Memory B cell (primary cell): Measurements from ENCODE around the gene ZSWIM7.
A peak's percentile ranks its signal among the peaks of the same experiment; 100 is the strongest.
"Not testable (repeated sequence)": the region's sequence is repeated elsewhere in the genome, so short reads cannot be mapped to it uniquely, and the experiment has no call there.

ENCODE experiments used
- ATAC-seq: fragments of 150-1000 bp; cut with Tn5 transposase; 2 replicates; pipeline ENCODE4 v1.10.0; 2021; ENCODE audit warnings: low read depth, mild to moderate bottlenecking, moderate library complexity
- DNase-seq, 2 donors: peaks; one replicate each; pipeline ENCODE4 v3.0.0; 2022; ENCODE audit warnings: low spot score in 2 of 2
- H3K27ac Mint-ChIP-seq: one replicate; pipeline ENCODE4 v1.8.0; 2022; ENCODE audit warnings: mild to moderate bottlenecking, moderate library complexity, mixed read lengths
- H3K27me3 Mint-ChIP-seq: one replicate; pipeline ENCODE4 v1.8.0; 2022; ENCODE audit warnings: mixed read lengths
- H3K36me3 Mint-ChIP-seq: one replicate; pipeline ENCODE4 v1.8.0; 2022; ENCODE audit warnings: mild to moderate bottlenecking, mixed read lengths
- H3K4me1 Mint-ChIP-seq: one replicate; pipeline ENCODE4 v1.8.0; 2022; ENCODE audit warnings: mixed read lengths
- H3K4me3 Mint-ChIP-seq: one replicate; pipeline ENCODE4 v1.8.0; 2022; ENCODE audit warnings: mild to moderate bottlenecking, moderate library complexity, mixed read lengths
- H3K9me3 Mint-ChIP-seq: one replicate; pipeline ENCODE4 v1.8.0; 2022; ENCODE audit warnings: mixed read lengths

The ZSWIM7 gene

DNA sequence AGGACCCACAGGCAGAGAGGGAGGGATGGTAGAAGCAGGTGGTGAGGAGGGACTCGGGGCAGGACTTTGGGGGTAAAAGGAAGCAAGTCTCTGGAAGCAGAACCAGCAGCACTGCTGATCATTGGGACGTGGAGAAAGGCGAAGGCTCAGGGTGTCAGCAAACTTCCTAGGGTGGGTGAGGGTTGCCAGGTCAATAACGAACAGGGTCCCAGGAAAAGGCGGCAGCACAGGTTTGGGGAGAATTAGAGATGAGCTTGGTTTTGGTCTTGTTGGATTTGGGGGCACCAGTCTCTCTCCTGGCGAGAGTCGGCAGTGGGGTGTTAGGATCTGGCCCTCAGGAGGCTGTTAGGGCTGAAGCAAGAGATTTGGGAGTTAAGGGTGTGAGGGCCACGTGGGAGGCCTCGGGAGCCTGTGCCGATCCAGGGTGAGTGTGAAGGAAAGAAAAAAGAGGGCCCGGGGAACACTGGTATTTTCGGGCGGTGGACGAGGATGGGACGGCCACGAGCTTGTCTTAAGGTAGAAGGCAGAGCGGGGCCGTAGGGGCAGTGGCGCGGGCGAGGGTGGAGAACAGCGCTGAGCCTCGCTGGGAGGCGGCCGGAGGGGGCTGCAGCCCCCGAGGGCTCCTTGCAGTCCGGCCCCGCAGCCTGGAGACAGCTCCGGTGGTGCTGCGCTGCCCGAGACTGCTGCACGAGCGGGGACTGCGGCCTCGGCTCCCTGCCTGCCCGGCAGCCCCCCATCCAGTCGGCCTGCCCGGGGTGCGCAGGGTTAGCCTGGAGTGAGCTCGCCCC, 55.3 kb downstream of the ZSWIM7 start:
- no peaks in the 10 kb centered on the region for H3K36me3 Mint-ChIP-seq
- ATAC-seq: peak; percentile 39
- H3K4me3 Mint-ChIP-seq: peak overlapping the region; percentile 84
- H3K27ac Mint-ChIP-seq: no peak overlapping the region
- peaks cover 23% of the 10 kb centered on the region for H3K27me3 Mint-ChIP-seq
- H3K9me3 Mint-ChIP-seq: no peaks in the 10 kb centered on the region
- DNase-seq: no peak
- peaks cover 9% of the 10 kb centered on the region for H3K4me1 Mint-ChIP-seq

- DNase-seq (no peak), ATAC-seq (no peak)
- H3K4me1 Mint-ChIP-seq: peaks cover 9% of the 10 kb centered on the region
- H3K27me3 Mint-ChIP-seq: peaks cover 24% of the 10 kb centered on the region
- peaks cover 1% of the 10 kb centered on the region for H3K9me3 Mint-ChIP-seq
- no peaks in the 10 kb centered on the region for H3K36me3 Mint-ChIP-seq
- H3K4me3 Mint-ChIP-seq: no peak overlapping the region
- no peak overlapping the region for H3K27ac Mint-ChIP-seq
These were observed 57.2 kb downstream of the ZSWIM7 start for GRCh38 chr17:15942207-15942833.

DNA sequence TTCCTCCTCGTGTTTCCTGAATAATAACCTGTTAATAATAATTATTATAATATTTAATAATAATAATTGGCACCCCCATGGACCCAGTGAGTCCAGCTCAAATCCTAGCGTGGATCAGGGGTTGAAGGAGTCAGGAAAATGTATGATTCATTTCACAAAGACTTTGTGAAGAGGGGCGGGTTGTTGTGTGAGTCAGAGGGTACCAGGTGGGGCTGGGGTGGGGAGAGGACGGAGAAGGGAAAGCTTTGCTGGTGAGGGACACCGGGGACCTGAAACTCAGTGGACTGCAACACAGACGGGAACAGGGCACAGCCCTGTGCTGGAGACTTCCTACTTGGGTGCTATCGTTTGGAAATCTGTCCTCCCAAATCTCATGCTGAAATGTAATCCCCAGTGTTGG, 57.7 kb downstream of the ZSWIM7 start:
- peaks cover 24% of the 10 kb centered on the region for H3K27me3 Mint-ChIP-seq
- no peak overlapping the region for H3K4me3 Mint-ChIP-seq
- no peaks in the 10 kb centered on the region for H3K36me3 Mint-ChIP-seq
- H3K9me3 Mint-ChIP-seq: peaks cover 1% of the 10 kb centered on the region
- DNase-seq (no peak), ATAC-seq (no peak)
- peaks cover 9% of the 10 kb centered on the region for H3K4me1 Mint-ChIP-seq
- no peak overlapping the region for H3K27ac Mint-ChIP-seq

DNA sequence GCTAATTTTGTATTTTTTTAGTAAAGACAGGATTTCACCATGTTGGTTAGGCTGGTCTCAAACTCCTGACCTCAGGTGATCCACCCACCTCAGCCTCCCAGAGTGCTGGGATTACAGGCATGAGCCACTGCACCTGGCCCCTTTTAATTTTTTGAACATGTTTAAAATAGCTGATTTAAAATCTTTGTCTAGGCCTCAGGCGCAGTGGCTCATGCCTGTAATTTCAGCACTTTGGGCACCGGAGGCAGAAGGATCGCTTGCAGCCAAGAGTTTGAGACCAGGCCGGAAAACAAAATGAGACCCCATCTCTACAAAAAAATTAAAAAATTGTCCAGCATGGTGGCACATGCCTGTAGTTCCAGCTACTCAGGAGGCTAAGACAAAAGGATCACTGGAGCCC, 63.0 kb downstream of the ZSWIM7 start:
- H3K27ac Mint-ChIP-seq, H3K4me3 Mint-ChIP-seq, H3K4me1 Mint-ChIP-seq, H3K36me3 Mint-ChIP-seq, ATAC-seq, H3K9me3 Mint-ChIP-seq, H3K27me3 Mint-ChIP-seq, DNase-seq: not testable (repeated sequence)

GRCh38 chr17:15935891-15936290, 63.6 kb downstream of the ZSWIM7 start:
- Mint-ChIP-seq H3K27me3 (peaks cover 4% of the 10 kb centered on the region), H3K9me3 (peaks cover 1% of the 10 kb centered on the region)

GRCh38 chr17:15934866-15935265, 64.6 kb downstream of the ZSWIM7 start:
- DNase-seq (no peak), ATAC-seq (no peak)
- H3K9me3 Mint-ChIP-seq: peaks cover 1% of the 10 kb centered on the region
- H3K4me1 Mint-ChIP-seq: no peaks in the 10 kb centered on the region
- no peak overlapping the region for H3K4me3 Mint-ChIP-seq
- no peak overlapping the region for H3K27ac Mint-ChIP-seq
- H3K27me3 Mint-ChIP-seq: peaks cover 2% of the 10 kb centered on the region
- H3K36me3 Mint-ChIP-seq: no peaks in the 10 kb centered on the region

More at GRCh38 chr17:15935891-15936290, 63.6 kb downstream of the ZSWIM7 start:
- DNase-seq: no peak
- Mint-ChIP-seq H3K4me1 (no peaks in the 10 kb centered on the region), H3K27ac (no peak overlapping the region), H3K4me3 (no peak overlapping the region), H3K36me3 (no peaks in the 10 kb centered on the region)
- no peak for ATAC-seq

- ATAC-seq (no peak), DNase-seq (no peak)
- H3K9me3 Mint-ChIP-seq: no peaks in the 10 kb centered on the region
- peaks cover 10% of the 10 kb centered on the region for H3K4me1 Mint-ChIP-seq
- peaks cover 15% of the 10 kb centered on the region for H3K27me3 Mint-ChIP-seq
- H3K36me3 Mint-ChIP-seq: no peaks in the 10 kb centered on the region
- H3K27ac Mint-ChIP-seq: no peak overlapping the region
- no peak overlapping the region for H3K4me3 Mint-ChIP-seq
These were observed 68.1 kb downstream of the ZSWIM7 start for GRCh38 chr17:15931394-15931793.

GRCh38 chr17:15930426-15930825, 69.1 kb downstream of the ZSWIM7 start:
- no peak overlapping the region for H3K27ac Mint-ChIP-seq

GRCh38 chr17:15929941-15930340, 69.6 kb downstream of the ZSWIM7 start:
- DNase-seq (no peak), ATAC-seq (no peak)
- Mint-ChIP-seq H3K4me3 (no peak overlapping the region), H3K4me1 (peaks cover 10% of the 10 kb centered on the region), H3K27ac (no peak overlapping the region), H3K9me3 (no peaks in the 10 kb centered on the region), H3K27me3 (peaks cover 19% of the 10 kb centered on the region), H3K36me3 (peaks cover 2% of the 10 kb centered on the region)

More at GRCh38 chr17:15930426-15930825, 69.1 kb downstream of the ZSWIM7 start:
- H3K9me3 Mint-ChIP-seq: no peaks in the 10 kb centered on the region
- peaks cover 10% of the 10 kb centered on the region for H3K4me1 Mint-ChIP-seq
- DNase-seq (no peak), ATAC-seq (no peak)
- H3K36me3 Mint-ChIP-seq: peaks cover 2% of the 10 kb centered on the region
- peaks cover 19% of the 10 kb centered on the region for H3K27me3 Mint-ChIP-seq
- no peak overlapping the region for H3K4me3 Mint-ChIP-seq

DNA sequence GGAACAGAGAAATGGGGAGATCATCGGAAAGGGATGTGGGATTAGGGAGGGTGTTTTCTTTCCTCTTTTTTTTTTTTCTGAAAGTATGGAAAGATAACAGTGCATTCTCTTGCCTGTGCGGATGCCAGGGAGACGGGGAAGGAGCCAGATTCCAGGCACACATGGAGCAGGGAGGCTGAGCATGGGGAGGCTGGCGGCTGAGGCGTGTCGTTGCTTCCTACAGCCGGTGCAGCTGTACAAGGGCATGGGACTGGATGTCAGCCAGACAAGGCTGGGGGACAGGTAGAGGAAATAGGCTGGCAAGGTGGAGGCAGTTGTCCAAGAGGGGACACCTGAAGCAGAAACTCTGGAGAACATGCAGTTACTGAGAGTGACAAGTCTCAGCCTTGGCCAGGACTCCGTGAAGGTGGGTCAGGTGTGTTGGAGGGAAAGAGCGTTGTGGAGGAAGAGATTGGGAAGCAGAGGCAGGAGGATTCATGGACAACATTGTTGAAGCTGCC, 71.2 kb downstream of the ZSWIM7 start:
- Mint-ChIP-seq H3K27me3 (peaks cover 19% of the 10 kb centered on the region), H3K4me1 (peaks cover 10% of the 10 kb centered on the region), H3K9me3 (no peaks in the 10 kb centered on the region), H3K4me3 (no peak overlapping the region), H3K36me3 (peaks cover 2% of the 10 kb centered on the region), H3K27ac (no peak overlapping the region)
- ATAC-seq (no peak), DNase-seq (no peak)
